GM12891 (cell line): ENCODE results near the gene SMG6.
"Not testable (repeated sequence)": the region's sequence is repeated elsewhere in the genome, so short reads cannot be mapped to it uniquely, and the experiment has no call there.

Experiments used
- DNase-seq: peaks from one replicate; pipeline ENCODE4 v3.0.0; 2011; ENCODE audit warnings: low spot score; ENCODE audit not compliant: insufficient read length
- FAIRE-seq: peaks from 2 replicates; lab custom pipeline; 2011; peaks lifted over from hg19 to GRCh38; lab: Jason Lieb, UNC
- PAX5 ChIP-seq: IDR thresholded peaks from 2 replicates; pipeline ENCODE4 v1.6.1; 2011; ENCODE audit warnings: low read length, moderate library complexity, mild to moderate bottlenecking; ENCODE audit not compliant: insufficient read depth, severe bottlenecking
- POLR2A ChIP-seq: IDR thresholded peaks from 2 replicates; pipeline ENCODE4 v1.6.1; 2011; ENCODE audit warnings: low read depth, low read length, control low read depth
- POLR2AphosphoS5 ChIP-seq: IDR thresholded peaks from 2 replicates; pipeline ENCODE4 v1.6.1; 2011; ENCODE audit warnings: low read depth, low read length, control low read depth
- POU2F2 ChIP-seq: IDR thresholded peaks from 2 replicates; pipeline ENCODE4 v1.6.1; 2011; ENCODE audit warnings: low read depth, mild to moderate bottlenecking, control low read depth, low read length, moderate library complexity
- SPI1 ChIP-seq: IDR thresholded peaks from 2 replicates; pipeline ENCODE4 v1.6.1; 2011; ENCODE audit warnings: low read depth, low read length, control low read depth
- TAF1 ChIP-seq: IDR thresholded peaks from 2 replicates; pipeline ENCODE4 v1.6.1; 2011; ENCODE audit warnings: low read depth, low read length, control low read depth

The SMG6 gene

DNA sequence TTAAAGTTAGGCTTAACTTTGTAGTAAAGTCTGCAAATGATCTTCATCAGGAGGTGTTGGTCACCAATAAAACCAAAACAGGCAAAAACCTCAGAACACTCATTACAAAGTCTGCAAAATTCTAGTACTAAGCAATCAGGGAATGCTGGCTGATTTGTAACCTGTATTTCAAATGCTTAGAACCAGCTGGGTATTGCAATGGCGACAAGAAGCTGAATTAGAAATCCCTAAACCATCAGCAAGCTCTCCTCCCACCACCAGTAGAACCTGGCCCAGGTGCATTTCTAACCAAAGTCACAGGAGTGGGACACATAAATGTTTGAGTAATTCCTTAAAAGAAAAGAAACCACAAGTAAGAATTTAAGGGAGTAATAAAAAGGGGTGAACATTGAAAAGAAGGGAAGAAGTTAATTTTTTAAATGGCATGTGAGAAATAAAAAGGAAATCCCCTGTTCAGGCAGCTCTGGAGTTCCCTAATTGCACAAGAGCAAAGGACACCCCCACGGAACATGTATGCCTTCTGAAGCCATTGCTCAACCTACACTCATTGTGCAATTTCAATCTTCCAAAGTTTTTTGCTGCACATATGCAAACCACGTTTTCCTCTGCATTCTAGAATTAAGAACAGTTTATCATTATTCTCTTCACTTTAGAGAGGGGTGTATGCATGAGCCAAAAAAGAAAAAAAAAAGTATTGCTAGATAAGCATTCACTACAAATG is 145.8 kb downstream of the SMG6 start:
- TF ChIP-seq TAF1 = no peak
- no peak for TF ChIP-seq POU2F2
- no peak for TF ChIP-seq POLR2AphosphoS5
- TF ChIP-seq SPI1 = no peak
- no peak for TF ChIP-seq PAX5
- no peak for TF ChIP-seq POLR2A
- peak; percentile 26 for FAIRE-seq
- DNase-seq = no peak

DNA sequence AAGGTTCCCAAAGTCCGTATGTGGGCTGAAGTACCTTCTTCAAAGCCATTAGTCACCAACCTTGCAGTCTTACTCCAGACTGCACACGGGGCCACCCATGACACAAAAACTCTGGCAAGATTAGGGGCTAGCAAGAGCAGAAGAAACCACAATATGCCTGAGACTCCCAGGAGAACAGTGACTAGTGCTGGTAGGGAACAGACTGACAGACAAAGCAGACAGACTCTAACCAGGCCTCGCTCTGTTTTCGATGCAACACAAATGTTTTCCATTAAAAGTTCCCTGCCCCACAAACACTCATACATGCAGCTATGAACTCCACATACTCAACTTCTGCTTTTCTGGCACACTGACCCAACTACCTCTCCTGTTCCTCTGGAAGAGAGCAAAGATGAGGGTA is 146.5 kb downstream of the SMG6 start:
- TF ChIP-seq POLR2AphosphoS5 = no peak
- TF ChIP-seq POLR2A = no peak
- no peak for TF ChIP-seq POU2F2
- no peak for TF ChIP-seq TAF1
- peak; percentile 16; the same call in 1 of the 2 replicates for TF ChIP-seq SPI1
- no peak for TF ChIP-seq PAX5
- FAIRE-seq (peak; percentile 40), DNase-seq (no peak)

DNA sequence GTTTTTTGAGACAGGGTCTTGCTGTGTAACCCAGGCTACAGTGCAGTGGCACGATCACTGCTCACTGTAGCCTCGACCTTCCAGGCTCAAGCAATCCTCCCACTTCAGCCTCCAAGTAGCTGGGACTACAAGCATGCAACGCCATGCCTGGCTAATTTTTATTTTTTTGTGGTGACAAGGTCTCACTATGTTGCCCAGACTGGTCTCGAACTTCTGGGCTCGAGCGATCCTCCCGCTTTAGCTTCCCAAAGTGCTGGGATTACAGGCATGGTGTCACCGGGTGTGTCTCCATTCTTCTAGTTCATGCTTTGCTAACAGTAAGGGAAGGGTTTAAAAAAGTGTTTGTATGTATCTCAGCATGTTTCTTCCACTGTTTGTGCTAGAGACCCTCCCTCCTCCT is 146.9 kb downstream of the SMG6 start:
- DNase-seq (no peak), FAIRE-seq (peak; percentile 33)
- TF ChIP-seq POLR2AphosphoS5 (no peak), POLR2A (no peak), POU2F2 (no peak), TAF1 (no peak), SPI1 (no peak), PAX5 (no peak)

- TF ChIP-seq TAF1 (no peak), POLR2A (no peak), SPI1 (no peak), POU2F2 (no peak), POLR2AphosphoS5 (no peak), PAX5 (no peak)
- FAIRE-seq (peak; percentile 16), DNase-seq (no peak)
Observed at GRCh38 chr17:2155573-2155972, 148.0 kb downstream of the SMG6 start.

GRCh38 chr17:2151358-2152033 is 152.1 kb downstream of the SMG6 start:
- DNase-seq (no peak), FAIRE-seq (no peak)
- no peak for TF ChIP-seq PAX5
- no peak for TF ChIP-seq TAF1
- no peak for TF ChIP-seq POU2F2
- no peak for TF ChIP-seq POLR2A
- no peak for TF ChIP-seq POLR2AphosphoS5
- no peak for TF ChIP-seq SPI1

DNA sequence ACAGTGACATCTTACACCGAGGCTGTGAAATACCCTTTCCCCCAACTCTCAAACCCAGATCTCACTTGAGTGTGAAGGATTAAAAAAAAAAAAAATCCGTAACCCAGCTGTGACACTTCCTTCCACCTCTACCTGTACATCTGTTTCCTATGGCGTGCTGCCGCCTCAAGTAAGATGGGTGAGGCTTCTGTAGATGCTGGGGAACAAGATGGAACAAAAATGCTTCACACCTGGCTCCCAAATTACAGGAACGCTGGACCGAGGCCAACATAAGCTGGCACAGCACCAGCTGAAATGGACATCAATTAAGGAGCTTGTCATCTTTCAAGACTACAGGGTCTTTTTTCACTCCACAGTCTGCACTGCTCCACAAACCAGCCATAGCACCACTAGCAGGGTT is 152.8 kb downstream of the SMG6 start:
- FAIRE-seq (no peak), DNase-seq (no peak)
- no peak for TF ChIP-seq POLR2A
- TF ChIP-seq PAX5 = no peak
- TF ChIP-seq POU2F2 = no peak
- TF ChIP-seq POLR2AphosphoS5 = no peak
- no peak for TF ChIP-seq SPI1
- TF ChIP-seq TAF1 = no peak

- FAIRE-seq (no peak), DNase-seq (no peak)
- TF ChIP-seq POLR2A = no peak
- TF ChIP-seq POU2F2 = no peak
- no peak for TF ChIP-seq POLR2AphosphoS5
- no peak for TF ChIP-seq SPI1
- TF ChIP-seq TAF1 = no peak
- no peak for TF ChIP-seq PAX5
Observed at GRCh38 chr17:2149934-2150333, 153.7 kb downstream of the SMG6 start.

DNA sequence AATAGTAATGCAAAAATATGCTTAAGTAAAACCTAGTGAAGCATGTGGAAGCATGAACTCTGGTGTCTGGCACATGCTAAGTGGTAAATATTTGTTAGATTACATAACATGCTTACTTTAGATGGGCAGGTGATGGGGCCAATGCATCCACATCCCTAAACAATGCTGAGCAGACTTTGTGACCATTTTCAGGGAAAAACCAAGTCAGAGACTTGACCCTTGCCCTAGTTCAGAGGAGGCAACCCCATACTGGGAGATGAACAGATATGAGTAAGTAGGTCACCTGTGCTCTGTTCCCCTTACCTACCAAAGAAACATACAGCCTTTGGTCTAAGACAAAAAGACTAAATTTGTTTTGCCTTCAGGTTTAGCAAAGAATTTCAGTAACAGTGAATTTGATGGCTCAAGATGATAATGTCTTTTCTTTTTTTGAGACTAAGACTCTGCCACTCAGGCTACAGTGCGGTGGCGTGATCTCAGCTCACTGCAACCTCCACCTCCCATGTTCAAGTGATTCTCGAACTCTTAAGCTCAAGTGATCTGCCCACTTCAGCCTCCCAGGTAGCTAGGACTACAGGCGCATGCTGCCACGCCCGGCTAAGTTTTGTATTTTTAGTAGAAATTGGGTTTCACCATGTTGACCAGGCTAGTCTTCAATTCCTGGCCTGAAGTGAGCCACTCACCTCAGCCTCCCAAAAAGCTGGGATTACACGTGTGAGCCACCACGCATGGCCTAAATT is 157.3 kb downstream of the SMG6 start:
- TF ChIP-seq POLR2AphosphoS5 = no peak
- no peak for TF ChIP-seq SPI1
- no peak for TF ChIP-seq TAF1
- no peak for TF ChIP-seq PAX5
- TF ChIP-seq POU2F2 = no peak
- TF ChIP-seq POLR2A = no peak
- DNase-seq (no peak), FAIRE-seq (no peak)

- TF ChIP-seq POLR2AphosphoS5 (no peak), TAF1 (no peak), SPI1 (no peak), POU2F2 (no peak), POLR2A (no peak), PAX5 (no peak)
- DNase-seq = no peak
- FAIRE-seq = no peak
Observed at GRCh38 chr17:2144701-2145100, 158.9 kb downstream of the SMG6 start.

GRCh38 chr17:2143332-2143731 is 160.3 kb downstream of the SMG6 start:
- FAIRE-seq (no peak), DNase-seq (no peak)
- TF ChIP-seq PAX5 (no peak), SPI1 (no peak), TAF1 (no peak), POLR2A (no peak), POU2F2 (no peak), POLR2AphosphoS5 (no peak)

DNA sequence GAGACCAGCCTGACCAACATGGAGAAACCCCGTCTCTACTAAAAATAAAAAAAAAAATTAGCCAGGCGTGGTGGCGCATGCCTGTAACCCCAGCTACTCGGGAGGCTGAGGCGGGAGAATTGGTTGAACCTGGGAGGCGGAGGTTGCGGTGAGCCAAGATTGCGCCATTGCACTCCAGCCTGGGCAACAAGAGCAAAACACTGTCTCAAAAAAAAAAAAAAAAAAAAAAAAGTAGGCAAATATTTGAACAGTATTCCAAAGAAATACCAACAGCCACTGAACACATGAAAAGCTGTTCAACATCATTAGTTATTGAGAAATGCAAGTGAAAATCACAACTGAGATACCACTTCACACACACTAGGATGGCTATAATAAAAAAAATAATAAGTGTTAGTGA is 160.9 kb downstream of the SMG6 start:
- DNase-seq, FAIRE-seq: not testable (repeated sequence)
